Neural cell (in vitro differentiated cells): ENCODE data around the gene USP6NL.

ENCODE experiments used
- CTCF ChIP-seq: fragments of 450-650 bp; IDR thresholded peaks from 2 replicates; pipeline ENCODE4 v1.5.1; 2014; ENCODE audit warnings: antibody characterized with exemption, mild to moderate bottlenecking, moderate library complexity; ENCODE audit not compliant: poor library complexity, severe bottlenecking
- EP300 ChIP-seq: fragments of 450-650 bp; conservative IDR thresholded peaks from 2 replicates; pipeline ENCODE4 v1.6.1; 2014; ENCODE audit warnings: antibody characterized with exemption, mild to moderate bottlenecking, moderate library complexity; ENCODE audit not compliant: poor library complexity, severe bottlenecking
- EZH2 ChIP-seq: fragments of 200-600, 300-800 bp; shearing (Covaris generic), sonication (generic); IDR thresholded peaks from 2 replicates; pipeline ENCODE4 v1.6.1; 2014; ENCODE audit warnings: antibody characterized with exemption, low read length, borderline replicate concordance, mild to moderate bottlenecking; ENCODE audit not compliant: insufficient read depth, poor library complexity, severe bottlenecking
- MXI1 ChIP-seq: fragments of 450-650 bp; conservative IDR thresholded peaks from 2 replicates; pipeline ENCODE4 v1.6.1; 2014; ENCODE audit warnings: antibody characterized with exemption, mild to moderate bottlenecking; ENCODE audit not compliant: poor library complexity, severe bottlenecking
- POLR2AphosphoS5 ChIP-seq: IDR thresholded peaks from 2 replicates; pipeline ENCODE4 v1.6.1; 2012
- RAD21 ChIP-seq: fragments of 450-650 bp; conservative IDR thresholded peaks from 2 replicates; pipeline ENCODE4 v1.6.1; 2014; ENCODE audit warnings: antibody characterized with exemption, mild to moderate bottlenecking, moderate library complexity
- REST ChIP-seq: IDR thresholded peaks from 2 replicates; pipeline ENCODE4 v1.6.1; 2012; ENCODE audit warnings: borderline replicate concordance
- SMC3 ChIP-seq: fragments of 450-650 bp; conservative IDR thresholded peaks from 2 replicates; pipeline ENCODE4 v1.6.1; 2014; ENCODE audit warnings: antibody characterized with exemption, mild to moderate bottlenecking, moderate library complexity; ENCODE audit not compliant: poor library complexity
- TAF1 ChIP-seq: IDR thresholded peaks from 2 replicates; pipeline ENCODE4 v1.6.1; 2012; ENCODE audit warnings: low read depth

- no peak for TF ChIP-seq EP300
- TF ChIP-seq CTCF: no peak
- no peak for TF ChIP-seq EZH2
- TF ChIP-seq RAD21: no peak
- no peak for TF ChIP-seq POLR2AphosphoS5
- TF ChIP-seq REST: no peak
- no peak for TF ChIP-seq TAF1
- no peak for TF ChIP-seq SMC3
- no peak for TF ChIP-seq MXI1
These were observed 47.5 kb downstream of the USP6NL start for GRCh38 chr10:11563936-11564335.
